HCT116 (cell line): Measurements from ENCODE around the gene CREB1. TPM values are rescaled to one million over a fixed set of nuclear protein-coding genes. Genes with fewer than 3 reads are reported as not detected.

Experiments used
- ATAC-seq: fragments of 200-7000 bp; cut with Tn5 transposase; 2 replicates; pipeline ENCODE4 v1.9.1; 2020; ENCODE audit warnings: mild to moderate bottlenecking, moderate library complexity
- BruUV-seq: library from RNA; stranded (reverse); fragments of 400-500 nt; replicated peaks from 2 replicates; lab custom pipeline; 2021; lab: Mats Ljungman, UMichigan
- CTCF ChIA-PET: fragments of 300-600 bp; sonication (Branson Sonifier 250); formaldehyde crosslinking; loops from one replicate; lab custom pipeline; 2021; ENCODE audit warnings: antibody characterized with exemption; lab: Charles Lee
- POLR2A ChIA-PET: fragments of 300-600, 350-600 bp; sonication (Branson Sonifier 250); formaldehyde crosslinking; loops from one replicate; lab custom pipeline; 2021; ENCODE audit warnings: antibody characterized with exemption; lab: Charles Lee
- RAD21 ChIA-PET, 2 experiments: fragments of 300-600 bp; sonication (Branson Sonifier 250); formaldehyde crosslinking; loops; one replicate each; lab custom pipeline; 2023; ENCODE audit warnings: low total read pairs in 2 of 2; ENCODE audit not compliant: uncharacterized antibody in 2 of 2, unreplicated experiment in 2 of 2, low non-redundant PET in 1 of 2; lab: Charles Lee
- DNase-seq: peaks from one replicate; pipeline ENCODE4 v3.0.0-alpha.2; 2010; ENCODE audit warnings: low read depth, low spot score
- H2AFZ ChIP-seq: fragments of 200-600 bp; shearing (Covaris generic), sonication (generic); 2 replicates; pipeline ENCODE4 v1.6.1; 2017; ENCODE audit warnings: low read depth, mixed run types, mixed read lengths, antibody characterized with exemption, low read length; ENCODE audit not compliant: poor library complexity, severe bottlenecking
- H3K27ac ChIP-seq: 2 replicates; pipeline ENCODE4 v1.5.1; 2012; ENCODE audit warnings: low read depth, low read length
- H3K27me3 ChIP-seq: fragments of 200-600 bp; sonication (generic); 2 replicates; pipeline ENCODE4 v1.6.1; 2016; ENCODE audit warnings: mixed run types, low read length, mixed read lengths; ENCODE audit not compliant: insufficient read depth
- H3K36me3 ChIP-seq, 2 experiments: fragments of 200-500 bp in 1 of 2; fragments of 200-600 bp in 1 of 2; sonication (Bioruptor generic) in 1 of 2; sonication (generic) in 1 of 2; 2 replicates each; pipeline versions ENCODE4 v1.5.1 to v1.6.1; 2014 to 2016; ENCODE audit warnings: low read length in 2 of 2, inconsistent platforms in 1 of 2, mixed read lengths in 1 of 2, mixed run types in 1 of 2; ENCODE audit not compliant: insufficient read depth in 2 of 2, control insufficient read depth in 1 of 2
- H3K4me1 ChIP-seq, 2 experiments: fragments of 200-600 bp in 1 of 2; sonication (generic) in 1 of 2; 2 replicates each; pipeline versions ENCODE4 v1.5.1 to v1.6.1; 2012 to 2017; ENCODE audit warnings: low read length in 2 of 2, inconsistent platforms in 1 of 2, mild to moderate bottlenecking in 1 of 2, mixed read lengths in 1 of 2, mixed run types in 1 of 2, moderate library complexity in 1 of 2; ENCODE audit not compliant: insufficient read depth in 2 of 2, control insufficient read depth in 1 of 2
- H3K4me2 ChIP-seq: fragments of 200-600 bp; sonication (generic); 2 replicates; pipeline ENCODE4 v1.6.1; 2017; ENCODE audit warnings: mixed run types, low read length, mixed read lengths
- H3K4me3 ChIP-seq, 2 experiments: fragments of 200-600 bp in 1 of 2; sonication (generic) in 1 of 2; replicated peaks in 1 of 2; 2 replicates each; pipeline ENCODE4 v1.5.1; 2011 to 2016; ENCODE audit warnings: low read length in 2 of 2, control low read depth in 1 of 2, low read depth in 1 of 2, mild to moderate bottlenecking in 1 of 2, mixed read lengths in 1 of 2, mixed run types in 1 of 2
- H3K79me2 ChIP-seq: fragments of 200-600 bp; sonication (generic); 2 replicates; pipeline ENCODE4 v1.6.1; 2017; ENCODE audit warnings: mild to moderate bottlenecking, mixed run types, low read length, moderate library complexity, mixed read lengths; ENCODE audit not compliant: insufficient read depth
- H3K9ac ChIP-seq: fragments of 200-600 bp; sonication (generic); 2 replicates; pipeline ENCODE4 v1.6.1; 2016; ENCODE audit warnings: low read length, mixed read lengths
- H3K9me2 ChIP-seq: fragments of 200-600 bp; sonication (generic), shearing (Covaris generic); 2 replicates; pipeline ENCODE4 v1.6.1; 2017; ENCODE audit warnings: mixed run types, mild to moderate bottlenecking, moderate library complexity; ENCODE audit not compliant: insufficient read depth
- H3K9me3 ChIP-seq, 2 experiments: fragments of 200-500 bp in 1 of 2; fragments of 200-600 bp in 1 of 2; sonication (Bioruptor generic) in 1 of 2; sonication (generic) in 1 of 2; 2 replicates each; pipeline ENCODE4 v1.6.1; 2014 to 2017; ENCODE audit warnings: low read length in 2 of 2, mixed read lengths in 2 of 2, inconsistent platforms in 1 of 2, low read depth in 1 of 2, mild to moderate bottlenecking in 1 of 2, mixed run types in 1 of 2, moderate library complexity in 1 of 2; ENCODE audit not compliant: control insufficient read depth in 1 of 2, insufficient read depth in 1 of 2
- H4K20me1 ChIP-seq: fragments of 200-600 bp; sonication (generic), shearing (Covaris generic); 2 replicates; pipeline ENCODE4 v1.6.1; 2017; ENCODE audit warnings: mixed run types, mild to moderate bottlenecking, moderate library complexity; ENCODE audit not compliant: insufficient read depth
- CBX3 ChIP-seq: IDR thresholded peaks from 2 replicates; pipeline ENCODE4 v1.6.1; 2012; ENCODE audit warnings: low read depth
- CTCF ChIP-seq, 3 experiments: fragments of 200-600 bp in 1 of 3; sonication (generic) in 1 of 3; IDR thresholded peaks in 2 of 3; conservative IDR thresholded peaks in 1 of 3; 2 replicates each; pipeline ENCODE4 v1.5.1; 2012 to 2017; ENCODE audit warnings: low read depth in 2 of 3, low read length in 2 of 3, antibody characterized with exemption in 1 of 3, borderline replicate concordance in 1 of 3, control low read depth in 1 of 3, mild to moderate bottlenecking in 1 of 3, mixed read lengths in 1 of 3, mixed run types in 1 of 3, moderate library complexity in 1 of 3; ENCODE audit not compliant: insufficient read depth in 1 of 3
- ELF1 ChIP-seq: IDR thresholded peaks from 2 replicates; pipeline ENCODE4 v1.6.1; 2012; ENCODE audit warnings: low read depth, borderline replicate concordance
- FOSL1 ChIP-seq: IDR thresholded peaks from 2 replicates; pipeline ENCODE4 v1.6.1; 2012; ENCODE audit warnings: low read depth
- JUND ChIP-seq: IDR thresholded peaks from 2 replicates; pipeline ENCODE4 v1.6.1; 2012
- POLR2AphosphoS5 ChIP-seq: IDR thresholded peaks from 2 replicates; pipeline ENCODE4 v1.6.1; 2011; ENCODE audit warnings: mild to moderate bottlenecking, low read depth, low read length, moderate library complexity
- SIN3A ChIP-seq: IDR thresholded peaks from 2 replicates; pipeline ENCODE4 v1.6.1; 2012; ENCODE audit warnings: low read depth
- TCF7L2 ChIP-seq: IDR thresholded peaks from 2 replicates; pipeline ENCODE4 v1.7.0; 2011; ENCODE audit warnings: borderline replicate concordance, inconsistent platforms; ENCODE audit not compliant: insufficient read depth, insufficient read length; ENCODE audit errors: extremely low read depth
- ZBTB33 ChIP-seq: IDR thresholded peaks from 2 replicates; pipeline ENCODE4 v1.6.1; 2011; ENCODE audit warnings: mild to moderate bottlenecking, low read length, moderate library complexity; ENCODE audit not compliant: insufficient replicate concordance; ENCODE audit errors: extremely low read depth
- intact Hi-C: fragments of 100-400 bp; cut with micrococcal nuclease; formaldehyde crosslinking; loops from 2 replicates; pipeline ENCODE4 v1.10.0; 2022
- total RNA-seq: library from RNA; stranded (reverse); gene quantifications from one replicate; pipeline ENCODE4 v1.2.1, GENCODE V29; 2021; ENCODE audit not compliant: unreplicated experiment

Gene CREB1
- total RNA-seq, 1 experiment from 2014 or later = 60.4 TPM

DNA sequence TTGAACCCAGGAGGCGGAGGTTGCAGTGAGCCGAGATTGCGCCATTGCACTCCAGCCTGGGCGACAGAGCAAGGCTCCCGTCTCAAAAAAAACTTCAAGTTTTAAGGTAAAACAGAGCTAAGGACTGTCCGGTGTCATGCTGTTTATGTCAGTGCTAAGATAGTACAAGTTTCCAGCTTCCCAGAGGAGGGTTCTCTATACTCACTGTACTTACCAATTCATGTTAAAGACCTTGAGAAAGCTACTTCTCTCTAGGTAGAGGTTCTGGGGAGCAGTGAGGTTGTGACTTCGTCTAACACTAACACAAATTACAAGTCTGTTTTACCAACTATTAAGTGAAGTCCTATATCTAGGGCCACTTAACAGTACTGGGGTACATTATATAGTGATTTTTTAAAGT is 76.6 kb downstream of the CREB1 start:
- H3K79me2 ChIP-seq = no peaks in the 10 kb centered on the region; the same call in none of the 2 replicates
- H3K9ac ChIP-seq = no peak overlapping the region
- H2AFZ ChIP-seq = no peak overlapping the region
- CTCF ChIA-PET = no interaction called here
- H3K27me3 ChIP-seq = no peaks in the 10 kb centered on the region
- no peaks in the 10 kb centered on the region for H3K9me3 ChIP-seq
- DNase-seq (no peak), ATAC-seq (no peak)
- no peaks in the 10 kb centered on the region for H3K36me3 ChIP-seq
- no peak overlapping the region for H3K27ac ChIP-seq
- H3K4me1 ChIP-seq = no peaks in the 10 kb centered on the region
- no TSS peak for BruUV-seq
- TF ChIP-seq CBX3 = no peak
- no peak for TF ChIP-seq CTCF (IDR thresholded peaks at IDR 0.05 in 2 of 3, conservative IDR thresholded peaks at IDR 0.05 in 1 of 3; ENCODE audit: borderline replicate concordance in 1 of 3, insufficient read depth in 1 of 3, low read depth in 2 of 3, low read length in 2 of 3)
- TF ChIP-seq ZBTB33 = no peak
- POLR2A ChIA-PET = no interaction called here
- intact Hi-C loops = no loop called here
- H3K4me2 ChIP-seq = no peak overlapping the region
- H3K9me2 ChIP-seq = no peaks in the 10 kb centered on the region
- H4K20me1 ChIP-seq = no peaks in the 10 kb centered on the region
- H3K4me3 ChIP-seq = no peak overlapping the region
- RAD21 ChIA-PET = no interaction called here

DNA sequence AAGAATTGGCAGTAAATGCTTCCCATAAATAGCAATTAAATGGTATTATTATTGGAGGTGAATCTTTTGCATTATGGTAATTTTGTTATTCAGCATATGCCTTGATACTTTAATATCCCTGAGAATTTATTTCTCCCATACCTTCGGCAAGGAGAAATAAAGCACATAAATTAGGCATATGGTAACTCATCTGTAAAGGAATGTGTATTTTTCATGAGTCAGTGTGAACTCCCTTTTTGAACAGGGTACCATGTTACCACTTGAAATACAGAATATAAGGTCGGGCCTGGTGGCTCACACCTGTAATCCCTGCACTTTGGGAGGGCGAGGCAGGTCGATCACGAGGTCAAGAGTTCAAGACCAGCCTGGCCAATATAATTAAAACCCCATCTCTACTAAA is 77.1 kb downstream of the CREB1 start:
- H3K27me3 ChIP-seq = no peaks in the 10 kb centered on the region
- H3K79me2 ChIP-seq = no peaks in the 10 kb centered on the region; the same call in none of the 2 replicates
- H3K4me1 ChIP-seq = no peaks in the 10 kb centered on the region
- no peaks in the 10 kb centered on the region for H3K9me3 ChIP-seq
- no peak overlapping the region for H3K9ac ChIP-seq
- ChIA-PET RAD21 (no interaction called here), CTCF (no interaction called here), POLR2A (no interaction called here)
- no peak overlapping the region for H2AFZ ChIP-seq
- intact Hi-C loops = no loop called here
- H3K9me2 ChIP-seq = no peaks in the 10 kb centered on the region
- no peaks in the 10 kb centered on the region for H4K20me1 ChIP-seq
- no peak overlapping the region for H3K4me2 ChIP-seq
- no peak overlapping the region for H3K4me3 ChIP-seq
- no peaks in the 10 kb centered on the region for H3K36me3 ChIP-seq
- DNase-seq (no peak), ATAC-seq (no peak)
- BruUV-seq = no TSS peak
- no peak for TF ChIP-seq FOSL1
- no peak for TF ChIP-seq POLR2AphosphoS5
- no peak for TF ChIP-seq TCF7L2
- no peak for TF ChIP-seq ELF1
- no peak for TF ChIP-seq JUND
- TF ChIP-seq SIN3A = no peak
- no peak overlapping the region for H3K27ac ChIP-seq
